Measurements from ENCODE around the gene GIMAP7. TPM values are rescaled to one million over a fixed set of nuclear protein-coding genes. Genes with fewer than 3 reads are reported as not detected.
"Not testable (repeated sequence)": the region's sequence is repeated elsewhere in the genome, so short reads cannot be mapped to it uniquely, and the experiment has no call there.

GIMAP7 gene
- total RNA-seq, 2 donors from 2014 or later = not detected

- Mint-ChIP-seq H3K4me1 (no peaks in the 10 kb centered on the region), H3K4me3 (no peak overlapping the region), H3K36me3 (ENCODE audit: low read depth) (no peaks in the 10 kb centered on the region), H3K9me3 (peaks cover 1% of the 10 kb centered on the region), H3K27me3 (ENCODE audit: insufficient read depth) (peaks cover 15% of the 10 kb centered on the region), H3K27ac (no peak overlapping the region)
- DNase-seq = no peak
- no peak overlapping the region for H3K27ac ChIP-seq (ENCODE audit: low read depth, low read length)
- no peak for TF ChIP-seq CTCF (conservative IDR thresholded peaks at IDR 0.05)
- no peaks in the 10 kb centered on the region for H3K9me3 ChIP-seq (ENCODE audit: control insufficient read depth, low read length)
- WGBS, 2 experiments (ENCODE audit: insufficient coverage in 1 of 2, insufficient read length in 1 of 2) = 87% methylated on average over 1 of the region's 2 CpGs; no CpG with 5 or more reads in 1 of the 2 experiments
- H3K36me3 ChIP-seq (ENCODE audit: control insufficient read depth, insufficient read depth, low read length) = no peaks in the 10 kb centered on the region
- H3K4me3 ChIP-seq (ENCODE audit: low read length) = no peak overlapping the region
- no peaks in the 10 kb centered on the region for H3K4me1 ChIP-seq (ENCODE audit: control insufficient read depth, insufficient read depth, low read length)
- H3K27me3 ChIP-seq (ENCODE audit: control insufficient read depth, insufficient read depth, low read length, poor library complexity, severe bottlenecking) = no peaks in the 10 kb centered on the region
- no peak overlapping the region for H3K9ac ChIP-seq (ENCODE audit: extremely low read depth, low read length, poor library complexity, severe bottlenecking)
Measured at GRCh38 chr7:150487625-150488024, 27.0 kb upstream of the GIMAP7 start.

DNA sequence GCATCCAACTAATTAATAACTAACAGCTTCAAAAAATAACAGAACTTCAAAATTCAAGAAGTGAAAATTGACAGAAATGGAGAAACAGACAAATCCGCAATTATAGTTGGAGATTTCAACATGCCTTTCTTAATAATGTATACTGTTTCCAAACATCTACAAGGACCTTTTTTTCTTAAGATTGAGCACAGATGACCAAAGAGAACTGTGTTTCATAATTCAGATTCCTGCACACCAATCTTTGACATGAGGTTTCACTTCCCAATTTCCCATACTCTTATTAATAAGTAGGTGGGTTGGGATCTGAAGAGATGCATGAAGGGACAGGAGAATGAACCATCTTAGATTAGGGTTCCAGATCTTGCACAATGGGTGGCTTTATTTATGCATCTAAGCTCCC, 24.9 kb upstream of the GIMAP7 start:
- Histone ChIP-seq H3K9ac (ENCODE audit: extremely low read depth, low read length, poor library complexity, severe bottlenecking) (no peak overlapping the region), H3K9me3 (ENCODE audit: control insufficient read depth, low read length) (no peaks in the 10 kb centered on the region), H3K4me1 (ENCODE audit: control insufficient read depth, insufficient read depth, low read length) (no peaks in the 10 kb centered on the region), H3K27ac (ENCODE audit: low read depth, low read length) (no peak overlapping the region), H3K27me3 (ENCODE audit: control insufficient read depth, insufficient read depth, low read length, poor library complexity, severe bottlenecking) (no peaks in the 10 kb centered on the region), H3K36me3 (ENCODE audit: control insufficient read depth, insufficient read depth, low read length) (no peaks in the 10 kb centered on the region), H3K4me3 (ENCODE audit: low read length) (no peak overlapping the region)
- Mint-ChIP-seq H3K27me3 (ENCODE audit: insufficient read depth) (peaks cover 15% of the 10 kb centered on the region), H3K36me3 (ENCODE audit: low read depth) (no peaks in the 10 kb centered on the region), H3K9me3 (peaks cover 2% of the 10 kb centered on the region), H3K4me3 (no peak overlapping the region), H3K27ac (no peak overlapping the region), H3K4me1 (no peaks in the 10 kb centered on the region)
- DNase-seq = no peak
- WGBS, 2 experiments (ENCODE audit: insufficient coverage in 1 of 2, insufficient read length in 1 of 2) = 79 to 100% methylated on average over 1 of the region's 1 CpG
- no peak for TF ChIP-seq CTCF (conservative IDR thresholded peaks at IDR 0.05)

DNA sequence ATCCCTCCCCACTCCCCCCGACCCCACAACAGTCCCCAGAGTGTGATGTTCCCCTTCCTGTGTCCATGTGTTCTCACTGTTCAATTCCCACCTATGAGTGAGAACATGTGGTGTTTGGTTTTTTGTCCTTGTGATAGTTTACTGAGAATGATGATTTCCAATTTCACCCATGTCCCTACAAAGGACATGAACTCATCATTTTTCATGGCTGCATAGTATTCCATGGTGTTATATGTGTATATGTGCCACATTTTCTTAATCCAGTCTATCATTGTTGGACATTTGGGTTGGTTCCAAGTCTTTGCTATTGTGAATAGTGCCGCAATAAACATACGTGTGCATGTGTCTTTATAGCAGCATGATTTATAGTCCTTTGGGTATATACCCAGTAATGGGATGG, 21.2 kb upstream of the GIMAP7 start:
- not testable (repeated sequence) for H3K36me3 Mint-ChIP-seq (ENCODE audit: low read depth)
- H3K27me3 Mint-ChIP-seq (ENCODE audit: insufficient read depth) = peaks cover 21% of the 10 kb centered on the region
- 45% methylated on average over 1 of the region's 3 CpGs; no CpG with 5 or more reads in 1 of the 2 experiments for WGBS, 2 experiments (ENCODE audit: insufficient coverage in 1 of 2, insufficient read length in 1 of 2)

DNA sequence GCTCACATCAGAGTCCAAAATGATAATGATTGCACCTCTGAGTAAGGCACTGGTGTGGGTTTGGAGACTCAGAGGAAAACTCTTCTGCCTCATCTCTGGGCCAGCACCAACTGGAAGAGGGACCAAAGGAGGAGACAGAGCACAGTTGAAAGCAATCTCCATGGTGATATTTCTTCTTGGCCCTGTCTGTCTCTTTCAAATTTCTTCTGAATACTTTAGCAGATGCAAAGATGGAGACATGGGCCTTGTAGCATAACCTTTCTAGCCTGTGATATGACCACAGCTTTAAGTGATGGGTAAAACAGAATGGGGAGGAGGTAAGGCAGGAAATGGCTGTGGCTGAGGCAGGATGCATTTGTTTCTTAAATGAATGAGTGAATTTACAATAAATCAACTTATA, 12.2 kb upstream of the GIMAP7 start:
- H3K27ac ChIP-seq (ENCODE audit: low read depth, low read length) = no peak overlapping the region
- no peak overlapping the region for H3K4me3 Mint-ChIP-seq
- H3K27me3 ChIP-seq (ENCODE audit: control insufficient read depth, insufficient read depth, low read length, poor library complexity, severe bottlenecking) = no peaks in the 10 kb centered on the region
- H3K9me3 ChIP-seq (ENCODE audit: control insufficient read depth, low read length) = no peaks in the 10 kb centered on the region
- H3K36me3 Mint-ChIP-seq (ENCODE audit: low read depth) = no peaks in the 10 kb centered on the region
- H3K36me3 ChIP-seq (ENCODE audit: control insufficient read depth, insufficient read depth, low read length) = no peaks in the 10 kb centered on the region
- DNase-seq = no peak
- TF ChIP-seq CTCF (conservative IDR thresholded peaks at IDR 0.05) = no peak
- H3K4me3 ChIP-seq (ENCODE audit: low read length) = no peak overlapping the region
- H3K27me3 Mint-ChIP-seq (ENCODE audit: insufficient read depth) = peaks cover 20% of the 10 kb centered on the region
- H3K4me1 Mint-ChIP-seq = no peaks in the 10 kb centered on the region
- no peak overlapping the region for H3K27ac Mint-ChIP-seq
- H3K4me1 ChIP-seq (ENCODE audit: control insufficient read depth, insufficient read depth, low read length) = no peaks in the 10 kb centered on the region
- peaks cover 4% of the 10 kb centered on the region for H3K9me3 Mint-ChIP-seq
- H3K9ac ChIP-seq (ENCODE audit: extremely low read depth, low read length, poor library complexity, severe bottlenecking) = no peak overlapping the region

More for the DNA sequence above, 21.2 kb upstream of the GIMAP7 start:
- H3K9me3 Mint-ChIP-seq; H3K36me3 ChIP-seq (ENCODE audit: control insufficient read depth, insufficient read depth, low read length); H3K27me3 ChIP-seq (ENCODE audit: control insufficient read depth, insufficient read depth, low read length, poor library complexity, severe bottlenecking); H3K9ac ChIP-seq (ENCODE audit: extremely low read depth, low read length, poor library complexity, severe bottlenecking); H3K4me1 Mint-ChIP-seq; H3K4me1 ChIP-seq (ENCODE audit: control insufficient read depth, insufficient read depth, low read length); H3K27ac Mint-ChIP-seq; H3K4me3 Mint-ChIP-seq; DNase-seq; H3K27ac ChIP-seq (ENCODE audit: low read depth, low read length); H3K9me3 ChIP-seq (ENCODE audit: control insufficient read depth, low read length); H3K4me3 ChIP-seq (ENCODE audit: low read length): not testable (repeated sequence)
